ENCODE data around the gene CCR2.

The CCR2 gene

DNA sequence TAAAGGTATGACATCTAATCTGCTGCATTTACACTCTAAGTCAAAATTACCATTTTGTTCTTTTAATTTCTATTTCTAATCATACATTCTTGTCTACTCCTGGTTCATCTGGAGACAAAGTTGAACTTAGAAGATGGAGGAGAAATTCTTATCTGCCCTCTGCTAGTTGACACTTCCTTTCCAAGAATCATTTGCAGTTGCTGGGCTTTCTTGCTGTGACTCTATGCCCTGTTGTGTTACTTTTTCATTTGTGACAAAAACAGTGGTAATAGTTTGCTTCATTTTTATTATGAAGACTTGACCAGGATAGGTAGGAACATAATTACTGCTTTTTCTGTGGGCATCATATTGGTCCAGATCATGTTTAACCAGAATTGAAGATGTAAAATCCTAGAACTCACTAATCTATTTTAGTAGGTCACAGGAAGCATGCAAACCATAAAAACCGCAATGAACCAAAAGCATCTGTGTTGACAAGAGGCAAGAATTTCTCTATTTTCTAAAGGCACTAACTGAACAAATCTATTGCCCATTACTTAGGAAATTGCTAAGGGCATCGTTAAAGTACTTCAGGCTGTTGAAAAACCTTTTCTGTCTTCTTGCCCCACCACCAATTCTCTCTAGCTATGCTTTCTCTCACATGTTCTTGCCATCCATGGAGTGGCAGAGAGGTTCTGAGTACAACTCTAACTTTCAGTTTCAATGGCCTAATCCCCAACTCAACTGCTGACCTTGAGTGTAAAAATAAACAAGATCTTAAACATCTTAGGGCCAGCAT is 4.2 kb upstream of the CCR2 start:
- H3K4me1 ChIP-seq (ENCODE audit: control insufficient read depth, low read depth, low read length) = peaks cover 5% of the 10 kb centered on the region
- H3K36me3 ChIP-seq (ENCODE audit: control insufficient read depth, insufficient read depth, low read length) = no peaks in the 10 kb centered on the region
- no peak overlapping the region for H2BK5ac ChIP-seq (ENCODE audit: low read length)
- H3K23ac ChIP-seq (ENCODE audit: low read length) = no peak overlapping the region
- no peak overlapping the region for H4K8ac ChIP-seq (ENCODE audit: low read depth, low read length)
- H3K56ac ChIP-seq (ENCODE audit: low read length) = no peak overlapping the region
- H2BK15ac ChIP-seq (replicated peaks; ENCODE audit: low read depth) = no peak overlapping the region
- no peak for DNase-seq
- no peak overlapping the region for H3K4me3 ChIP-seq (ENCODE audit: low read length)
- no peak overlapping the region for H3K27ac ChIP-seq (ENCODE audit: low read depth, low read length)
- no peak overlapping the region for H2BK120ac ChIP-seq (ENCODE audit: low read depth, low read length)
- no peaks in the 10 kb centered on the region for H3K79me2 ChIP-seq (ENCODE audit: control insufficient read depth, insufficient read depth, low read length)
- no peaks in the 10 kb centered on the region for H3K79me1 ChIP-seq (ENCODE audit: low read length)
- no peak overlapping the region for H3K4ac ChIP-seq (ENCODE audit: low read depth, low read length)
- no peak overlapping the region for H4K5ac ChIP-seq (ENCODE audit: low read length)
- no CpG with 5 or more reads among the region's 2 CpGs for WGBS (ENCODE audit: extremely low coverage, insufficient coverage, low lambda C conversion rate)
- H3K4me2 ChIP-seq (ENCODE audit: low read length) = no peak overlapping the region
- H3K27me3 ChIP-seq (ENCODE audit: insufficient read depth, low read length, poor library complexity) = no peaks in the 10 kb centered on the region
- no peak overlapping the region for H2AK5ac ChIP-seq (ENCODE audit: low read length)
- no peak overlapping the region for H3K9ac ChIP-seq (ENCODE audit: low read length)
- no peak overlapping the region for H3K18ac ChIP-seq (ENCODE audit: low read length)

GRCh38 chr3:46350262-46350565 is 3.7 kb upstream of the CCR2 start:
- Histone ChIP-seq H3K79me1 (ENCODE audit: low read length) (no peaks in the 10 kb centered on the region), H4K8ac (ENCODE audit: low read depth, low read length) (no peak overlapping the region), H3K23ac (ENCODE audit: low read length) (no peak overlapping the region), H2BK5ac (ENCODE audit: low read length) (no peak overlapping the region), H2AK5ac (ENCODE audit: low read length) (no peak overlapping the region), H2BK15ac (replicated peaks; ENCODE audit: low read depth) (no peak overlapping the region), H2BK120ac (ENCODE audit: low read depth, low read length) (no peak overlapping the region), H3K27ac (ENCODE audit: low read depth, low read length) (no peak overlapping the region), H3K18ac (ENCODE audit: low read length) (no peak overlapping the region), H3K36me3 (ENCODE audit: control insufficient read depth, insufficient read depth, low read length) (no peaks in the 10 kb centered on the region), H3K4me1 (ENCODE audit: control insufficient read depth, low read depth, low read length) (peaks cover 5% of the 10 kb centered on the region), H3K9ac (ENCODE audit: low read length) (no peak overlapping the region), H3K56ac (ENCODE audit: low read length) (no peak overlapping the region), H3K4me2 (ENCODE audit: low read length) (no peak overlapping the region), H3K27me3 (ENCODE audit: insufficient read depth, low read length, poor library complexity) (no peaks in the 10 kb centered on the region), H4K5ac (ENCODE audit: low read length) (no peak overlapping the region), H3K4ac (ENCODE audit: low read depth, low read length) (no peak overlapping the region), H3K4me3 (ENCODE audit: low read length) (no peak overlapping the region), H3K79me2 (ENCODE audit: control insufficient read depth, insufficient read depth, low read length) (no peaks in the 10 kb centered on the region)
- no peak for DNase-seq
- WGBS (ENCODE audit: extremely low coverage, insufficient coverage, low lambda C conversion rate) = no CpG with 5 or more reads among the region's 1 CpG

GRCh38 chr3:46351646-46352045 is 2.3 kb upstream of the CCR2 start:
- no peak overlapping the region for H2BK15ac ChIP-seq (replicated peaks; ENCODE audit: low read depth)
- H2BK120ac ChIP-seq (ENCODE audit: low read depth, low read length) = no peak overlapping the region
- no peak overlapping the region for H3K23ac ChIP-seq (ENCODE audit: low read length)
- peaks cover 8% of the 10 kb centered on the region for H3K4me1 ChIP-seq (ENCODE audit: control insufficient read depth, low read depth, low read length)
- no peak overlapping the region for H4K5ac ChIP-seq (ENCODE audit: low read length)
- H3K4ac ChIP-seq (ENCODE audit: low read depth, low read length) = no peak overlapping the region
- DNase-seq = no peak
- H3K36me3 ChIP-seq (ENCODE audit: control insufficient read depth, insufficient read depth, low read length) = no peaks in the 10 kb centered on the region
- WGBS (ENCODE audit: extremely low coverage, insufficient coverage, low lambda C conversion rate) = no CpG with 5 or more reads among the region's 3 CpGs
- no peak overlapping the region for H3K18ac ChIP-seq (ENCODE audit: low read length)
- H3K79me2 ChIP-seq (ENCODE audit: control insufficient read depth, insufficient read depth, low read length) = no peaks in the 10 kb centered on the region
- H2AK5ac ChIP-seq (ENCODE audit: low read length) = no peak overlapping the region
- H3K56ac ChIP-seq (ENCODE audit: low read length) = no peak overlapping the region
- no peaks in the 10 kb centered on the region for H3K79me1 ChIP-seq (ENCODE audit: low read length)
- H3K4me3 ChIP-seq (ENCODE audit: low read length) = no peak overlapping the region
- H3K27me3 ChIP-seq (ENCODE audit: insufficient read depth, low read length, poor library complexity) = no peaks in the 10 kb centered on the region
- no peak overlapping the region for H3K27ac ChIP-seq (ENCODE audit: low read depth, low read length)
- no peak overlapping the region for H2BK5ac ChIP-seq (ENCODE audit: low read length)
- no peak overlapping the region for H3K4me2 ChIP-seq (ENCODE audit: low read length)
- H3K9ac ChIP-seq (ENCODE audit: low read length) = no peak overlapping the region
- H4K8ac ChIP-seq (ENCODE audit: low read depth, low read length) = no peak overlapping the region

DNA sequence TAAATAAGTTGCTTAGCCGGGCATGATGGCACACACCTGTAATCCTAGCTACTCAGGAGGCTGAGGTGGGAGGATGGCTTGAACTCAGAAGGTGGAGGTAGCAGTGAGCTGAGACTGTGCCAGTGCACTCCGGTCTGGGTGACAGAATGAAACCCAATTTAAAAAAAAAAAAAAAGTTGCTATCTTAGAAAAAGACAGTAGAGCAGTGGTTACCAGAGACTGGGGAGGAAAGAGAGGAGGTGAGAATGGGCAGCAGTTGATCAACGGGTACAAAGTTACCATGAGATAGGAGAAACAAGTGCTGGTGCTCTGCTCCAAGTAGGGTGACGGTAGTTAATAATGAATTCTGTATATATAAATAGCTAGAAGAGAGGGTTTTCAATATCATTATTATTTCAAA is 821 bp upstream of the CCR2 start:
- Histone ChIP-seq H3K27me3 (ENCODE audit: insufficient read depth, low read length, poor library complexity) (no peaks in the 10 kb centered on the region), H4K8ac (ENCODE audit: low read depth, low read length) (no peak overlapping the region)

GRCh38 chr3:46354478-46354877 is 567 bp downstream of the CCR2 start:
- H3K4me2 ChIP-seq (ENCODE audit: low read length) = no peak overlapping the region
- no peak overlapping the region for H2BK15ac ChIP-seq (replicated peaks; ENCODE audit: low read depth)
- H2AK5ac ChIP-seq (ENCODE audit: low read length) = no peak overlapping the region
- H3K27ac ChIP-seq (ENCODE audit: low read depth, low read length) = no peak overlapping the region
- H4K5ac ChIP-seq (ENCODE audit: low read length) = no peak overlapping the region
- H3K23ac ChIP-seq (ENCODE audit: low read length) = no peak overlapping the region
- H3K18ac ChIP-seq (ENCODE audit: low read length) = no peak overlapping the region
- no peaks in the 10 kb centered on the region for H3K79me1 ChIP-seq (ENCODE audit: low read length)
- H2BK5ac ChIP-seq (ENCODE audit: low read length) = no peak overlapping the region
- H3K27me3 ChIP-seq (ENCODE audit: insufficient read depth, low read length, poor library complexity) = no peaks in the 10 kb centered on the region
- H4K8ac ChIP-seq (ENCODE audit: low read depth, low read length) = no peak overlapping the region
- peaks cover 10% of the 10 kb centered on the region for H3K4me1 ChIP-seq (ENCODE audit: control insufficient read depth, low read depth, low read length)
- whole genome bisulfite sequencing (ENCODE audit: extremely low coverage, insufficient coverage, low lambda C conversion rate) = no CpG with 5 or more reads among the region's 1 CpG
- no peak overlapping the region for H3K4ac ChIP-seq (ENCODE audit: low read depth, low read length)
- no peak overlapping the region for H3K4me3 ChIP-seq (ENCODE audit: low read length)
- no peaks in the 10 kb centered on the region for H3K79me2 ChIP-seq (ENCODE audit: control insufficient read depth, insufficient read depth, low read length)
- H3K36me3 ChIP-seq (ENCODE audit: control insufficient read depth, insufficient read depth, low read length) = no peaks in the 10 kb centered on the region
- H3K9ac ChIP-seq (ENCODE audit: low read length) = no peak overlapping the region
- H2BK120ac ChIP-seq (ENCODE audit: low read depth, low read length) = no peak overlapping the region
- DNase-seq = no peak
- no peak overlapping the region for H3K56ac ChIP-seq (ENCODE audit: low read length)

More for the DNA sequence above, 821 bp upstream of the CCR2 start:
- Histone ChIP-seq H3K79me1 (ENCODE audit: low read length) (no peaks in the 10 kb centered on the region), H3K36me3 (ENCODE audit: control insufficient read depth, insufficient read depth, low read length) (no peaks in the 10 kb centered on the region), H2BK15ac (replicated peaks; ENCODE audit: low read depth) (no peak overlapping the region), H2BK120ac (ENCODE audit: low read depth, low read length) (no peak overlapping the region), H3K4me1 (ENCODE audit: control insufficient read depth, low read depth, low read length) (peaks cover 8% of the 10 kb centered on the region), H3K23ac (ENCODE audit: low read length) (no peak overlapping the region), H3K4me3 (ENCODE audit: low read length) (no peak overlapping the region), H2AK5ac (ENCODE audit: low read length) (no peak overlapping the region), H3K18ac (ENCODE audit: low read length) (no peak overlapping the region), H3K4me2 (ENCODE audit: low read length) (no peak overlapping the region), H3K79me2 (ENCODE audit: control insufficient read depth, insufficient read depth, low read length) (no peaks in the 10 kb centered on the region), H3K4ac (ENCODE audit: low read depth, low read length) (no peak overlapping the region), H2BK5ac (ENCODE audit: low read length) (no peak overlapping the region), H3K56ac (ENCODE audit: low read length) (no peak overlapping the region), H4K5ac (ENCODE audit: low read length) (no peak overlapping the region), H3K9ac (ENCODE audit: low read length) (no peak overlapping the region), H3K27ac (ENCODE audit: low read depth, low read length) (no peak overlapping the region)
- no CpG with 5 or more reads among the region's 4 CpGs for WGBS (ENCODE audit: extremely low coverage, insufficient coverage, low lambda C conversion rate)
- no peak for DNase-seq

DNA sequence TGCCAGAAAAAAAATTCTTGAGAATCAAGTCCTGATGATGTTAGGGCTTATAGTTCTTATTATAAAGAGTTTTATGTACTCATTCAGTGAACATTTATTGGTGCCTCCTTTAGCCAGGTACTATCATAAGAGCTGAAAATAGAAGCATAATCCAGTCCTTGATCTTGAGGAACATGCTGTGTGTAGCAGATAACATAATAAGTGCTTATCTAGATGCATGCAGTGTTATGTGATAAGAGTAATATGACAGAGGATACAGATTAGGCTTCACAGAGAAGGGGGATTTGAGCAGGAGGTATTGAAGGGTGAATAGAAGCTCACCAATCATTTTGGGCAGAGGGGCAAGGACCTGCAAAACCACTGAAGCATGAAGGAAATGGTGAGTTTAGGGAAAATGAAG is 1.1 kb downstream of the CCR2 start:
- H3K18ac ChIP-seq (ENCODE audit: low read length) = no peak overlapping the region
- no peak overlapping the region for H3K4ac ChIP-seq (ENCODE audit: low read depth, low read length)
- H2BK5ac ChIP-seq (ENCODE audit: low read length) = no peak overlapping the region
- H4K5ac ChIP-seq (ENCODE audit: low read length) = no peak overlapping the region
- H3K27me3 ChIP-seq (ENCODE audit: insufficient read depth, low read length, poor library complexity) = no peaks in the 10 kb centered on the region
- H2BK15ac ChIP-seq (replicated peaks; ENCODE audit: low read depth) = no peak overlapping the region
- H2BK120ac ChIP-seq (ENCODE audit: low read depth, low read length) = no peak overlapping the region
- no peak overlapping the region for H3K9ac ChIP-seq (ENCODE audit: low read length)
- no peak overlapping the region for H3K56ac ChIP-seq (ENCODE audit: low read length)
- no peak overlapping the region for H2AK5ac ChIP-seq (ENCODE audit: low read length)
- no peak overlapping the region for H4K8ac ChIP-seq (ENCODE audit: low read depth, low read length)
- no peaks in the 10 kb centered on the region for H3K79me1 ChIP-seq (ENCODE audit: low read length)
- no peak overlapping the region for H3K27ac ChIP-seq (ENCODE audit: low read depth, low read length)
- H3K4me1 ChIP-seq (ENCODE audit: control insufficient read depth, low read depth, low read length) = peaks cover 12% of the 10 kb centered on the region
- no peaks in the 10 kb centered on the region for H3K36me3 ChIP-seq (ENCODE audit: control insufficient read depth, insufficient read depth, low read length)
- peak; percentile 78 for DNase-seq
- H3K4me3 ChIP-seq (ENCODE audit: low read length) = no peak overlapping the region
- no peak overlapping the region for H3K4me2 ChIP-seq (ENCODE audit: low read length)
- no peak overlapping the region for H3K23ac ChIP-seq (ENCODE audit: low read length)
- no peaks in the 10 kb centered on the region for H3K79me2 ChIP-seq (ENCODE audit: control insufficient read depth, insufficient read depth, low read length)

All from mesendoderm (in vitro differentiated cells).